CD8-positive, alpha-beta memory T cell (primary cell): ENCODE results near the gene GNG13. TPM values are rescaled to one million over a fixed set of nuclear protein-coding genes. Genes with fewer than 3 reads are reported as not detected.

Experiments used
- CTCF ChIA-PET: fragments of 350-600 bp; sonication (Branson Sonifier 250); formaldehyde crosslinking; loops from one replicate; lab custom pipeline; 2021; ENCODE audit warnings: antibody characterized with exemption; lab: Charles Lee
- POLR2A ChIA-PET: fragments of 350-600 bp; sonication (Branson Sonifier 250); formaldehyde crosslinking; loops from one replicate; lab custom pipeline; 2021; ENCODE audit warnings: antibody characterized with exemption; lab: Charles Lee
- DNase-seq, 5 donors: peaks; one replicate each; pipeline versions ENCODE4 v3.0.0 to v3.0.0-alpha.2; 2020 to 2022; ENCODE audit warnings: mixed read lengths in 1 of 5
- H3K27ac ChIP-seq: one replicate; pipeline ENCODE4 v1.7.0; 2013; ENCODE audit warnings: low read depth, mild to moderate bottlenecking, low read length, moderate library complexity
- H3K27me3 ChIP-seq: 2 replicates; pipeline ENCODE4 v1.7.0; 2013; ENCODE audit warnings: low read length, mild to moderate bottlenecking; ENCODE audit not compliant: insufficient read depth, poor library complexity, severe bottlenecking
- H3K36me3 ChIP-seq: 2 replicates; pipeline ENCODE4 v1.7.0; 2013; ENCODE audit warnings: mild to moderate bottlenecking, low read length, moderate library complexity; ENCODE audit not compliant: insufficient read depth
- H3K4me1 ChIP-seq: 2 replicates; pipeline ENCODE4 v1.7.0; 2013; ENCODE audit warnings: mild to moderate bottlenecking, low read length, moderate library complexity; ENCODE audit not compliant: insufficient read depth
- H3K4me3 ChIP-seq: 2 replicates; pipeline ENCODE4 v1.7.0; 2013; ENCODE audit warnings: mild to moderate bottlenecking, low read length
- H3K9me3 ChIP-seq: 2 replicates; pipeline ENCODE4 v1.7.0; 2013; ENCODE audit warnings: mild to moderate bottlenecking, low read length
- H3K27ac Mint-ChIP-seq, 8 donors: one replicate each; pipeline ENCODE4 v1.8.0; 2020 to 2021; ENCODE audit warnings: mixed read lengths in 8 of 8, mild to moderate bottlenecking in 6 of 8, inconsistent platforms in 3 of 8, moderate library complexity in 3 of 8
- H3K27me3 Mint-ChIP-seq, 2 donors: one replicate each; pipeline ENCODE4 v1.8.0; 2020 to 2021; ENCODE audit warnings: mixed read lengths in 2 of 2, mild to moderate bottlenecking in 1 of 2, moderate library complexity in 1 of 2
- H3K36me3 Mint-ChIP-seq, 3 donors: one replicate each; pipeline ENCODE4 v1.8.0; 2020 to 2021; ENCODE audit warnings: mixed read lengths in 3 of 3, inconsistent platforms in 1 of 3, mild to moderate bottlenecking in 1 of 3
- H3K4me1 Mint-ChIP-seq, 3 donors: one replicate each; pipeline ENCODE4 v1.8.0; 2020 to 2021; ENCODE audit warnings: mixed read lengths in 3 of 3, inconsistent platforms in 1 of 3, mild to moderate bottlenecking in 1 of 3
- H3K4me3 Mint-ChIP-seq, 7 donors: one replicate each; pipeline ENCODE4 v1.8.0; 2020 to 2021; ENCODE audit warnings: mixed read lengths in 7 of 7, mild to moderate bottlenecking in 6 of 7, moderate library complexity in 4 of 7, inconsistent platforms in 2 of 7
- H3K9me3 Mint-ChIP-seq, 5 donors: one replicate each; pipeline ENCODE4 v1.8.0; 2020 to 2022; ENCODE audit warnings: mixed read lengths in 5 of 5, mild to moderate bottlenecking in 3 of 5, moderate library complexity in 2 of 5, inconsistent platforms in 1 of 5
- polyA plus RNA-seq: library from polyadenylated mRNA; unstranded; fragments of 300-500 nt; fragmentation: Illumina TruSeq; gene quantifications from one replicate; pipeline ENCODE4 v1.2.3, GENCODE V29; 2021
- total RNA-seq, 2 experiments: library from RNA; stranded (reverse); gene quantifications; one replicate each; pipeline ENCODE4 v1.2.3, GENCODE V29; 2021

GNG13 gene
- total and polyA plus RNA-seq, 3 experiments from 2014 or later: not detected

DNA sequence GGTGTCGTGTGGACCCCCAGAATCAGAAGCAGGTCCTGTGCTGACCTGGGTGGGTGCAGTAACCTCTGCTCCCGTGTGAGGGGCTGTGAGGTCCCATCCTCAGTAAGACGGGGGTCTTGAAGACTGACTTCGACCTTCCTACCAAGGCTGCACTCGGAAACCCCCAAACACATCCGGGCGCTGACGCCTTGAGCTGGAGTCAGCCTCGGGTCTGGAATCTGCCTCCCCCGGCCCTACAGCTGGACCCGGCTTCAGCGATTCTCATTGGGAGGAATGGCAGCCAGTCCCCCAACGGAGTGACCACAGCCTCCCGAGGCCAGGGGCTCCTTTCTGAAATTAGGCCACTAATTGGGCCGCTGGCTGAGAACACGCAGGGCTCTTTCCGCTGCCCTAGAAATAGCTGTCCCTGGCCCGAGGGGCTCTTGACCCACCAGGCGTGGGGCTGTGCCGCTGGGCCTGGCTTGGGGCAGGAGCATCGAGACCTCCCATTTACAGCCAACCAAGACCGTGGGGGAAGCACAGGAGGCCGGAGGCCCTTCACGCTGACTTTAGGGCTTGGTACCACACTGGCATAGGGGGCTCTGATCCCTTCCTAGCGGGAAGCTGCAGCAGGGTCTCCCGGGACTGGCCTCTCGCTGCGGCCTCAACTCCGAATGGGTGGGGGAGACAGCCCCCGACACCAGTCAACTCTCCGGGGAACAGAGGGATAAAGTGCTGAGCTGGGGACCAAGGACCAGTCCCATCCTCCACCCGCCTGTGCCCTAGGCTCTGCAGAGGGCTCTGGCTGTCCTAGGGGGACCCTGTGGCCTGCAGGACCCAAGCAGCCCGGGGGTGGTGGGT, 2.6 kb upstream of the GNG13 start:
- no peak overlapping the region for H3K4me3 Mint-ChIP-seq
- POLR2A ChIA-PET: no interaction called here
- H3K27me3 ChIP-seq: peaks cover 6% of the 10 kb centered on the region

DNA sequence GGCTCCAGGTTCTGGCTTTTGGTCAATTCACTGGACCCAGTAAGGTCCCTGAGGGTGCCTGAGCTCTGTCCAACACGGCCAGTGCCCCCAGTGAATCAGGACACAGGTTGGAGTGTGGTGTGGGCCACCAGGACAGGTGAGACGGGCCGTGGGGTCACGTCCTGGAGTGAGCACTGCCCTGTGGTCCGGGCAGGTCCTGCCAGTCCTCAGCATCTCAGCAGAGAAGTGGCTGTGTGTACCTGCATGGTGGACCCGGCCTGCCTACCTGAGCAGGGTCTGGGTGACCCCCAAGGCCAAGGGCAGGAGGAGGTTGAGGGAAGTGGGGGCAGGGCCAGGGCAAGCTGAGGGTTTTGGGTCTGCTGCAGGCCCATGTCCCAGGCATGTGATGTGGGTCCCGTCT, 1.9 kb upstream of the GNG13 start:
- Histone ChIP-seq H3K4me3 (no peak overlapping the region), H3K36me3 (no peaks in the 10 kb centered on the region), H3K27ac (no peak overlapping the region), H3K4me1 (no peaks in the 10 kb centered on the region), H3K9me3 (no peaks in the 10 kb centered on the region), H3K27me3 (peaks cover 6% of the 10 kb centered on the region)
- ChIA-PET POLR2A (no interaction called here), CTCF (no interaction called here)
- no peaks in the 10 kb centered on the region for H3K36me3 Mint-ChIP-seq
- no peak for DNase-seq
- H3K27me3 Mint-ChIP-seq: peaks cover 13 to 15% of the 10 kb centered on the region in 2 donors
- no peak overlapping the region for H3K27ac Mint-ChIP-seq
- H3K4me3 Mint-ChIP-seq: peak overlapping the region in 1 of 7 donors; percentile 36
- peaks cover 0 to 2% (median 0%) of the 10 kb centered on the region in 5 donors for H3K9me3 Mint-ChIP-seq
- H3K4me1 Mint-ChIP-seq: no peaks in the 10 kb centered on the region

More for the DNA sequence above, 2.6 kb upstream of the GNG13 start:
- Mint-ChIP-seq H3K9me3 (no peaks in the 10 kb centered on the region), H3K27me3 (peaks cover 13 to 15% of the 10 kb centered on the region in 2 donors), H3K4me1 (peaks cover 5% of the 10 kb centered on the region in 3 donors), H3K27ac (no peak overlapping the region), H3K36me3 (peaks cover 0 to 3% (median 0%) of the 10 kb centered on the region in 3 donors)
- H3K4me1 ChIP-seq: peaks cover under 1% of the 10 kb centered on the region
- H3K9me3 ChIP-seq: no peaks in the 10 kb centered on the region
- DNase-seq: no peak
- H3K27ac ChIP-seq: no peak overlapping the region
- H3K4me3 ChIP-seq: no peak overlapping the region
- CTCF ChIA-PET: interaction anchor here (1.3 kb wide), 1 partner anchor 18 kb away, joined by 3 read pairs; no protein-coding TSS in a partner anchor
- H3K36me3 ChIP-seq: no peaks in the 10 kb centered on the region

DNA sequence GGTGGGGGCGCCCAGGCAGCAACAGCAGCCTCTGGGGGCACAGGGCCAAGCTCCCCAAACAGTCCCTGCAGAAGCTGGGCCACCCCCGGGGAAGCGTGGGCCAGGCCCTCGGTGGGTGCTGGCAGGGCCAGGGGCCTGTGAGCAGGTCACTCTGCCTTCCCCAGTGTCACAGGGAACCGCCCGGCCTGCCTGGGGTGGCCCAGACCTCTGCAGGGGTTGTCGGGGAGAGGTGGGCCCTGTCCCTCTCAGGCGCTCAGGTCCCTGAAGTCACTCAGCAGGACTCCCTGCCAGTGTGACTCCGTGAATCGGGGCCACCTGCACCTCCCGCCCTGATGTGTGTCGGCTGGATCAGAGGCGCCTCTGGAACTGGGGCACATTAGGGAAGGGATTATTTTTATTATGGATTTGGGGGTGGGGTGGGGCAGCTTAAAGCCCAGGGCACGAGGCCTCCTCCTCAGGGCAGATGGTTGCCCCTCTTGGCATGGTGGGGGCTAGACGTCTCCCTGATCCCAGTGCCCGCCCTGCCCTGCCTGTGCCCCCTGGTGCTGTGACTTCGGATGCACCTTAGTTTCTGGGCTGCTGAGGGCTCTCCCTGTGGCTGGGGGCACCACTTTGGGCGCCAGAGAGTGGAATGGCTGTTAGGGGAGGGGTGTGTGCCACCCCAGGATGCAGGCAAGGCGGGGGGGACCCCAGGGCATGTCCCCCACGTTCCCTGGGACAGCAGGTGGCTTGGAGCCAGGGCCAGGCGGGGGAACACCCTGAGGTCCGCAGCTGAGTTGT, 1.2 kb upstream of the GNG13 start:
- CTCF ChIA-PET: no interaction called here
- Histone ChIP-seq H3K36me3 (no peaks in the 10 kb centered on the region), H3K4me1 (no peaks in the 10 kb centered on the region), H3K9me3 (no peaks in the 10 kb centered on the region), H3K4me3 (no peak overlapping the region), H3K27me3 (peaks cover 6% of the 10 kb centered on the region), H3K27ac (no peak overlapping the region)
- Mint-ChIP-seq H3K9me3 (peaks cover 0 to 2% (median 0%) of the 10 kb centered on the region in 5 donors), H3K27me3 (peaks cover 13 to 15% of the 10 kb centered on the region in 2 donors), H3K27ac (no peak overlapping the region), H3K4me1 (no peaks in the 10 kb centered on the region), H3K36me3 (no peaks in the 10 kb centered on the region), H3K4me3 (no peak overlapping the region)
- no peak for DNase-seq
- POLR2A ChIA-PET: interaction anchor here (0.5 to 0.6 kb wide), 2 partner anchors 28 to 494 kb away, joined by 6 to 8 read pairs; no protein-coding TSS in a partner anchor

DNA sequence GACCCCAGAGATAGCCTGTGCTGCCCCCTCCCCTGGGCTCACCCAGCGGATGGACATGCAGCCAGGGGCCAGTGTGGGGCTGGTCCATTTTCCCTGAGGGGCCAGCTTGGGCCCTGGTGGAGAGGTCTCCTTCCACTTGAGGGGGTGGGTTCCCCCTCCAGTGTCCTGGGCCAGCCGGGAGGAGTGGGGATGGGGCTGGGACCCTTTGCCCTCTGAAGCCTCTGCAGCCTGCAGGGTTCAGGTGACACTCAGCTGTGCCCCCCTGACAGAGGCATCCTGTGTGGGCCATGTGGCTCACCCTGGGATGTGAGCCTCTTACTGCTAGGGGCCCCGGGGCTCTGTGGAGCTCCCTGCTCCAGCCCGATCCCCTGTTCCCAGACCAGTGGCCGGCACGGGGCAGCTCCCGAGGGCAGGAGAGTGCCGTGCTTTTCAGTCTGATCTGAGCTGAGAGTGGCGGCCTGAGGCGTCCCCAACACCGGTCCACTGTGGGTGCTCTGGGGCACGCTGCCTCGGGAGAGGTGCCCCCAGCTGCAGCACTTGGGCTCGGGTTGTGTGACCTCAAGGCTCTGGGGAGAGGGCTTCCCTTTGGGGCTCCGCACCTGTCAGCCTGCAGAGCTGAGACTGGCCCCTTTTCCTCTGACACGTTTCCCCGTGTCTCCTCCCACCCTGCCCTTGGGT, 439 bp upstream of the GNG13 start:
- H3K4me1 ChIP-seq: no peaks in the 10 kb centered on the region
- H3K27ac Mint-ChIP-seq: no peak overlapping the region
- CTCF ChIA-PET: interaction anchor here (1.1 kb wide), 1 partner anchor 16 kb away, joined by 3 read pairs; no protein-coding TSS in a partner anchor
- H3K27me3 Mint-ChIP-seq: peaks cover 13 to 15% of the 10 kb centered on the region in 2 donors
- peaks cover 6% of the 10 kb centered on the region for H3K27me3 ChIP-seq
- peaks cover 0 to 2% (median 0%) of the 10 kb centered on the region in 5 donors for H3K9me3 Mint-ChIP-seq
- POLR2A ChIA-PET: interaction anchor here (0.5 to 0.6 kb wide), 2 partner anchors 28 to 495 kb away, joined by 6 to 8 read pairs; no protein-coding TSS in a partner anchor
- H3K4me3 ChIP-seq: no peak overlapping the region
- no peak for DNase-seq
- no peaks in the 10 kb centered on the region for H3K9me3 ChIP-seq
- no peaks in the 10 kb centered on the region for H3K36me3 Mint-ChIP-seq
- no peaks in the 10 kb centered on the region for H3K4me1 Mint-ChIP-seq
- no peaks in the 10 kb centered on the region for H3K36me3 ChIP-seq
- no peak overlapping the region for H3K4me3 Mint-ChIP-seq
- H3K27ac ChIP-seq: no peak overlapping the region

DNA sequence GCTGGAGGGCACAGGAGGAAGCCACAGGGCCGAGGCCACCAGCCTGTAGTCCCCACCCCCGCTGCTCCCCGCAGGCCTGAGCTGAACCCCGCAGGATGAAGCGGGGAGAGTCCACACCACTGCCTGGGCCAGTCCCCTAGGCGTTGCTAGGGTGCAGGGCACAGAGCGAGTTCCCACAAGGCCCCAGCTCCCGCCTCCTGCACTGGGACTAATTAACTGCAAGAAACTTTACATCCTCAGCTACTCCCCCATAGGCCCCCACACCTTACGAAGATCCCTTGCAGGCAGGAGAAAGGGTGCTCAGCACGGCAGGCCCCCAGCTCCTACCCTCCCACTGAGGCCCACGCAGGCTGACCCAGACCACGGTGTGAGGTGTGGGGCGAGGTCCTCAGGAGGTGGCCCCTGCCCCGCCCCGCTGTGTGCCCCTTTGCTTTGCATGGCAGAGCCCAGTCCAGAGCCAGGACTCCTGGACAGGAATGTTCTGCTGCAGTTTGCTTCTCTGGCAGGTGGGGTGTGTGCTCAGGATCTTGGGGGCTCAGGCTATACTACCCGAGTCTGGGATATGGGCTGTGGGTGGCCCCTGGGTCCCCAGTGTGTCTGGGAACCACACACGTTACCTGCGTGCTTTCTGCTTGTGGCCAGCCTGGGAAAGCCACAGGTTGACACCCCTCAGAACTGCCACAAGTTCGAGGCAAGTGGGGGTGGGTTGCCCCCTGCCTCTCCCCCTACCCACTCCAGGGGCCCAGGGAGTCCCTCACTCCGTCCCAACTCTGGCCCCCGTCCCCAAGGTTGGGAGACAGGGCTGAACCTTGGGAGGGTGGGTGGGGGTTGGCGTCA, 1.2 kb downstream of the GNG13 start:
- H3K27ac ChIP-seq: no peak overlapping the region
- H3K27ac Mint-ChIP-seq: no peak overlapping the region
- peaks cover 0 to 2% (median 0%) of the 10 kb centered on the region in 5 donors for H3K9me3 Mint-ChIP-seq
- no peak overlapping the region for H3K4me3 ChIP-seq
- no peak overlapping the region for H3K4me3 Mint-ChIP-seq
- no peaks in the 10 kb centered on the region for H3K4me1 ChIP-seq
- H3K27me3 ChIP-seq: peaks cover 6% of the 10 kb centered on the region
- H3K36me3 Mint-ChIP-seq: no peaks in the 10 kb centered on the region
- DNase-seq: no peak
- H3K36me3 ChIP-seq: no peaks in the 10 kb centered on the region
- peaks cover 12 to 15% of the 10 kb centered on the region in 2 donors for H3K27me3 Mint-ChIP-seq
- no peaks in the 10 kb centered on the region for H3K4me1 Mint-ChIP-seq
- POLR2A ChIA-PET: no interaction called here
- no peaks in the 10 kb centered on the region for H3K9me3 ChIP-seq
- CTCF ChIA-PET: no interaction called here

DNA sequence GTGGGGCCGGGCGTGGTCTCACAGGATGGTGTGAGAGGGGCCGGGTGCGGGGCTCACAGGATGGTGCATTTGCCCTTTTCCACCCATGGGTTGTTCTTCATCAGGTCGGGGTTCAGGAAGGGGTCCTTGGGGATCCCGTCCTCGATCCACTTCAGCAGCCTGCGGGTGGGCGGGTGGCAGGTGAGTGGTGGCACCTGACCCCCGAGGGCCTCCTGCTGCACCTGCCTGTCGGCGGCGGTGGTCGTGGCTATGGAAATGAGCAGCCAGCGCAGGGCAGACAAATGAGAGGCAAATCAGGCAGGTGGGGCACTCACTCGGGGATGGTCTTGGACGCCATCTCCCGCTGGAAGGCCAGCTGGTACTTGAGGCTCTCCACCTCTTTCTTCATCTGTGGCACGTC, 1.9 kb downstream of the GNG13 start:
- Histone ChIP-seq H3K4me3 (no peak overlapping the region), H3K4me1 (no peaks in the 10 kb centered on the region), H3K36me3 (no peaks in the 10 kb centered on the region), H3K27me3 (peaks cover 6% of the 10 kb centered on the region), H3K9me3 (no peaks in the 10 kb centered on the region), H3K27ac (no peak overlapping the region)
- CTCF ChIA-PET: no interaction called here
- no peak for DNase-seq
- H3K4me3 Mint-ChIP-seq: no peak overlapping the region
- POLR2A ChIA-PET: no interaction called here
- H3K4me1 Mint-ChIP-seq: no peaks in the 10 kb centered on the region
- no peaks in the 10 kb centered on the region for H3K36me3 Mint-ChIP-seq
- no peak overlapping the region for H3K27ac Mint-ChIP-seq
- H3K27me3 Mint-ChIP-seq: peaks cover 11 to 15% of the 10 kb centered on the region in 2 donors
- H3K9me3 Mint-ChIP-seq: peaks cover 0 to 2% (median 0%) of the 10 kb centered on the region in 5 donors

DNA sequence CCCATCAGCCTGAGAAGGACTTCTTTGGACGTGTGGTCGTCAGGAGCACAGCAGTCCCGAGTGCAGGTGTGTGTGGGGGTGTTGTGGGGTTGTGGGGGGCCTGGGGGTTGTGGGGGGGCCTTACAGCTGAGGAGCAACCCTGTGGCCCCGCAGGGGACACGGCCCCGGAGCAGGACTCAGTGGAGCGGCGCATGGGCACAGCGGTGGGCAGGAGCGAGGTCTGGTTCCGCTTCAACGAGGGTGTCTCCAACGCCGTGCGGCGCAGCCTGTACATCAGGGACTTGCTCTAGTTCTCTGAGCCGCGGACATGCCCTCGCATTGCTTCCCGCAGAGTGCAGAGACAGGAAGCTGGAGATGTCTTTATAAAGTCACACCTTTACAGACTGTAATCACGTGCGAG, 2.8 kb downstream of the GNG13 start:
- Histone ChIP-seq H3K36me3 (no peaks in the 10 kb centered on the region), H3K4me3 (no peak overlapping the region), H3K27me3 (peaks cover 6% of the 10 kb centered on the region), H3K27ac (no peak overlapping the region), H3K9me3 (no peaks in the 10 kb centered on the region), H3K4me1 (no peaks in the 10 kb centered on the region)
- POLR2A ChIA-PET: no interaction called here
- DNase-seq: no peak
- CTCF ChIA-PET: no interaction called here
- H3K9me3 Mint-ChIP-seq: peaks cover 0 to 2% (median 0%) of the 10 kb centered on the region in 5 donors
- no peaks in the 10 kb centered on the region for H3K36me3 Mint-ChIP-seq
- H3K27ac Mint-ChIP-seq: no peak overlapping the region
- H3K4me1 Mint-ChIP-seq: no peaks in the 10 kb centered on the region
- peaks cover 11 to 15% of the 10 kb centered on the region in 2 donors for H3K27me3 Mint-ChIP-seq
- H3K4me3 Mint-ChIP-seq: no peak overlapping the region
